G401 (cell line): ENCODE results near the gene GPHA2. TPM values are rescaled to one million over a fixed set of nuclear protein-coding genes. Genes with fewer than 3 reads are reported as not detected.

ENCODE experiments used
- DNase-seq: peaks from one replicate; pipeline ENCODE4 v3.0.0-alpha.2; 2015; ENCODE audit warnings: low spot score
- in situ Hi-C: cut with HindIII; loops from 2 replicates; pipeline ENCODE4 v1.10.0; 2016; ENCODE audit warnings: low sequenced_read_pairs, mixed read lengths
- total RNA-seq: library from RNA; depleted of rRNA; stranded (reverse); fragments of >200 nt; shearing (Covaris generic); gene quantifications from 2 replicates; pipeline ENCODE4 v1.2.3, GENCODE V29; 2014

GPHA2 gene
- total RNA-seq, 1 experiment from 2014 or later = 0.54 TPM

GRCh38 chr11:64932324-64932723 is 3.4 kb downstream of the GPHA2 start:
- in situ Hi-C loops = no loop called here

GRCh38 chr11:64931290-64931689 is 4.4 kb downstream of the GPHA2 start:
- no peak for DNase-seq
- in situ Hi-C loops = no loop called here

More at GRCh38 chr11:64932324-64932723, 3.4 kb downstream of the GPHA2 start:
- DNase-seq = no peak

- no peak for DNase-seq
- in situ Hi-C loops = no loop called here
Observed at GRCh38 chr11:64930340-64930739, 5.4 kb downstream of the GPHA2 start.

- in situ Hi-C loops = no loop called here
- DNase-seq = no peak
Observed at GRCh38 chr11:64929625-64930024, 6.1 kb downstream of the GPHA2 start.

GRCh38 chr11:64928957-64929356 is 6.7 kb downstream of the GPHA2 start:
- in situ Hi-C loops = no loop called here
- DNase-seq = no peak

GRCh38 chr11:64926689-64927088 is 9.0 kb downstream of the GPHA2 start:
- in situ Hi-C loops = no loop called here
- no peak for DNase-seq

GRCh38 chr11:64925536-64926436 is 9.9 kb downstream of the GPHA2 start:
- in situ Hi-C loops = no loop called here
- no peak for DNase-seq

GRCh38 chr11:64924910-64925284 is 10.8 kb downstream of the GPHA2 start:
- in situ Hi-C loops = no loop called here
- peak; percentile 32 for DNase-seq

GRCh38 chr11:64923944-64924909 is 11.5 kb downstream of the GPHA2 start, which contains the start of gene PPP2R5B:
Gene PPP2R5B, plus strand, starts transcription at chr11:64924689. Its CDS starts 1,046 bp downstream, at chr11:64925735.
- in situ Hi-C loops = no loop called here

GRCh38 chr11:64923151-64923661 is 12.5 kb downstream of the GPHA2 start:
- in situ Hi-C loops = no loop called here
- peak; percentile 27 for DNase-seq

More at GRCh38 chr11:64923944-64924909, 11.5 kb downstream of the GPHA2 start, which contains the start of gene PPP2R5B:
- peak; percentile 99 for DNase-seq

- DNase-seq = no peak
- in situ Hi-C loops = no loop called here
Observed at GRCh38 chr11:64921384-64921783, 14.3 kb downstream of the GPHA2 start.

GRCh38 chr11:64920124-64920523 is 15.6 kb downstream of the GPHA2 start:
- in situ Hi-C loops = no loop called here
- DNase-seq = no peak

GRCh38 chr11:64919627-64920026 is 16.1 kb downstream of the GPHA2 start:
- peak; percentile 69 for DNase-seq
- in situ Hi-C loops = no loop called here

- peak; percentile 25 for DNase-seq
- in situ Hi-C loops = no loop called here
Observed at GRCh38 chr11:64918017-64918416, 17.7 kb downstream of the GPHA2 start.

- DNase-seq = no peak
- in situ Hi-C loops = no loop called here
Observed at GRCh38 chr11:64917663-64917995, 18.1 kb downstream of the GPHA2 start.

GRCh38 chr11:64916775-64917662 is 18.7 kb downstream of the GPHA2 start, which contains the start of gene ATG2A:
Gene ATG2A, minus strand, starts transcription at chr11:64917209. Its CDS starts 74 bp downstream, at chr11:64917135.
- DNase-seq = peak; percentile 100
- in situ Hi-C loops = no loop called here

GRCh38 chr11:64916040-64916774 is 19.5 kb downstream of the GPHA2 start:
- in situ Hi-C loops = no loop called here
- no peak for DNase-seq

- in situ Hi-C loops = no loop called here
- DNase-seq = no peak
Observed at GRCh38 chr11:64915376-64915887, 20.3 kb downstream of the GPHA2 start.
